HG02938 (cell line): ENCODE data around the gene PORCN.
A peak's percentile ranks its signal among the peaks of the same experiment; 100 is the strongest.
"Not testable (repeated sequence)": the region's sequence is repeated elsewhere in the genome, so short reads cannot be mapped to it uniquely, and the experiment has no call there.

Source experiments
- ATAC-seq: cut with Tn5 transposase; IDR thresholded peaks from one replicate; pipeline ENCODE4 v1.9.1; 2021; ENCODE audit warnings: mild to moderate bottlenecking, moderate library complexity; ENCODE audit not compliant: unreplicated experiment

PORCN gene

DNA sequence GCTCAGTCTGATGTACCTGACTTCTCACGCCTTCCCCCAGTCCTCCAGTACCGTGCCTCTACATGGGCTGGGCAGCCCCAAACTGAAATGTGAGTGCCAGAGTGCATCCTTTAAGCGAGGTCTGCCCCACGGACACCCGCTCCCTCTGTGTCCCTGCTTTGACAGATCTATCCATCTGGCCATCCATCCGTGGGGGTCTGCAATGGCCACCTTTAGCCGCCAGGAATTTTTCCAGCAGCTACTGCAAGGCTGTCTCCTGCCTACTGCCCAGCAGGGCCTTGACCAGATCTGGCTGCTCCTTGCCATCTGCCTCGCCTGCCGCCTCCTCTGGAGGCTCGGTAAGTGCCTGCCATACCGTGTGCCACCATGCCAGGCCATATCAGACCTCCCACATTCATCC lies 827 bp downstream of the PORCN start:
- ATAC-seq = no peak

DNA sequence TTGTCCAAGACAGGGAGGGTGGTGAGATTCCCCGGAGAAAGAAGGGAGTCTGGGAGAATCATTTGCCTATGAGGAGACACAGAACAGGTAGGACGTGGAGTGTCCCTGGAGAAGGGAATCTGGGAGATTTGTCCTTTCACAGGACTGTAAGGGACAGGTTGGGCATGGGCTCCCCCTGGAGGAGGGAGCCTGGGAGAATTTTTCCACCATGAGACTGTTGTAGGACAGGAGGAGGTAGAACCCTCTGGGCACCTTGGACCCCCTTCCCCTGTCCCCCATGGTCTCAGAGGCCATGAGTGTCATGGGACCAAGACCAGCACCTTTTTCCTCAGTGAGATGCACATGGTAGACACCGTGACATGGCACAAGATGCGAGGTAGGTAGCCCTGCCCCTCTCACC lies 2.8 kb downstream of the PORCN start:
- no peak for ATAC-seq

DNA sequence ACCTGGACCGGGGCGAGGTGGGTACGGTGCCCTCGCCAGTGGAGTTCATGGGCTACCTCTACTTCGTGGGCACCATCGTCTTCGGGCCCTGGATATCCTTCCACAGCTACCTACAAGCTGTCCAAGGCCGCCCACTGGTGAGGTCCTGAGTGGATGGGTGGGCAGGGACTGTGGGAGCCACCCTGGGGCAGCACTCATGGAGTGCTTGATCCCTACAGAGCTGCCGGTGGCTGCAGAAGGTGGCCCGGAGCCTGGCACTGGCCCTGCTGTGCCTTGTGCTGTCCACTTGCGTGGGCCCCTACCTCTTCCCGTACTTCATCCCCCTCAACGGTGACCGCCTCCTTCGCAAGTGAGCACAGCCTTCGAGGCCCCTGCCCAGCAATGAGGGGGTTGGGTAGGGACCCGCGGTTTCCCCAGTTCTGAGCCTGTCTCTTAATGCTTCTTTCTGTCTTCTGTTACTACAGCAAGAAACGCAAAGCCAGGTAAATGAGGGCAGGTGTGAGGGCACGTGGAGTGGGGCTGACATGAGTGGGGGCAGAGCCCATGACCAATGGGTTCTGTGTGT lies 3.7 kb downstream of the PORCN start:
- ATAC-seq = no peak

DNA sequence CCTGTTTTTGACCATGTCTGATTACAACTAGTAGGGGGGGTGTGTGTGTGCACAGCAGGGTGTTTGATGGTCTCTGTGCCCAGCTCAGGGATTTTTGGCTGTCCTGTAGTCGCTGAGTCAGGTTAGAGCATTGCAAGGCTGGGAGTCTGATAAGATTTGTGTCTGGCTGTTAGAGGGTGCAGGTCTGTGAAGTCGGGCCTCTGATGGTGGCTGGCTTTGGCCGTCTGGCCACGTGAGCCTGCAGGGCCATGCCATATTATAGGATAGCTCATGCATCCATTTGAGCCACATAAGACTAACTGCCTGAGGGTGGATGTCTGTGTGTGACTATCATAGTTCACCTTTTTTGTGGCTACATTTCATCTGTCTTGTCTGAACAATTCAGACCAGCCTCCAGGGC lies 4.9 kb downstream of the PORCN start:
- no peak for ATAC-seq

DNA sequence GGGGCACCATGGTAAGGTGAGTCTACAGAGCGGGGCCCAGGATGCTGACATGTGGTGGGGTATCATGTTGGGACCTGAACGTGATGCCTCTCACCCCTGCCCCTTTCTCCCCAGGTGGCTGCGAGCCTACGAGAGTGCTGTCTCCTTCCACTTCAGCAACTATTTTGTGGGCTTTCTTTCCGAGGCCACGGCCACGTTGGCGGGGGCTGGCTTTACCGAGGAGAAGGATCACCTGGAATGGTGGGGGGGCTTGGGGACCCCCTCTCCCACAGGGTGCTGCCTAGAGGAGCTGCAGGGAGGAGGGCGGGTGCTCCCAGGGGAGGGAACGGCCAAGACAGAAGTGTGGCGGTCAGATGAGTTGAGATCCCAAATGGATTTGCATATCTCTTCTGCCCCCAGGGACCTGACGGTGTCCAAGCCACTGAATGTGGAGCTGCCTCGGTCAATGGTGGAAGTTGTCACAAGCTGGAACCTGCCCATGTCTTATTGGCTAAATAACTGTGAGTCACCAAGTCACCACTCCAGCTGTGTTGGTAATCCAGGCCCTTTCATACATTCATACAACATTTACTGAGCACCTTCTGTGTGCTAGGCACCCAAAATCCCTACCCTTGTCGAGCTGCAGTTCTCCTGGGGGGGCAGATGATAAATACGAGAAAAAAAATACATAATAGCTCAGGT lies 5.5 kb downstream of the PORCN start:
- no peak for ATAC-seq

DNA sequence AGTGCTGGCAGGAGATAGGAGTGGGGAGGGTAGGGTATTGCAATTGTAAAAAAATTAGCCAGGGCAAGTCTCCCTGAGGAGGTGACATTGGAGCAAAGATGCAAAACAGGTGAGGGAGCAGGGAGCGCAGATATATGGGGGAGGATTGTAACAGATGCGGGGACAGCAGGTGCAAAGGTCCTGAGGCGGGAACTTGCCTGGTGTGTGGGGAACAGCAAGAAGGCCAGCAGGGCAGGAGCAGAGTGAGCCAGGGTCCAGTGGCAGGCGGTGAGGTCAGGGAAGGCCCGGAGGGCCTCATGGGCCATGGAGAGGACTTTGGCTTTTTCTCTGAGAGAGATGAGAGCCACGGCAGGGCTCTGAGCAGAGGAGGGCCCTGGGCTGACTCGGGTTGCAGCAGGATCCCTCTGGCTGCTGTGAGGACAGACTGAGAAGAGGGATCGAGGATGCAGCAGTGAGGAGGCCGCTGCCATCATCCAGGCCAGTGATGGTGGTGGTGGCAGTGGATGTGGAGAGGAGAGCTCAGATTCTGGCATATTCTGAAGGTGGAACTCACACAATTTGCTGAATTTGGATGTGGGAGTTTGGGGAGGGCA lies 6.2 kb downstream of the PORCN start:
- no peak for ATAC-seq

DNA sequence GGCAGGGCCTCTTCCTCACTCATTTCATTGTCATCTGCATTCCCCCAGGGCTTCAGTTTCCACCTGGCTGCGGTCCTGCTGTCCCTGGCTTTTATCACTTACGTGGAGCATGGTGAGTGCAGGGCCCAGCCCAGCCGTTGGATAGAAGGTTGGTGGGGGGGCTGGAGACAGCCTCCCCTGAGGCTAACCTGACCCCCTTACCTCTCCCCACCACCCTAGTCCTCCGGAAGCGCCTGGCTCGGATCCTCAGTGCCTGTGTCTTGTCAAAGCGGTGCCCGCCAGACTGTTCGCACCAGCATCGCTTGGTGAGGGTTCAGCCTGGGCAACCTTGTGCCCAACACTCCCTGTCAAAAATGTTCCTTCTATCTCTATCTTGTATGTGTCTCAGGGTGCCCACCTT lies 7.0 kb downstream of the PORCN start:
- ATAC-seq = no peak

DNA sequence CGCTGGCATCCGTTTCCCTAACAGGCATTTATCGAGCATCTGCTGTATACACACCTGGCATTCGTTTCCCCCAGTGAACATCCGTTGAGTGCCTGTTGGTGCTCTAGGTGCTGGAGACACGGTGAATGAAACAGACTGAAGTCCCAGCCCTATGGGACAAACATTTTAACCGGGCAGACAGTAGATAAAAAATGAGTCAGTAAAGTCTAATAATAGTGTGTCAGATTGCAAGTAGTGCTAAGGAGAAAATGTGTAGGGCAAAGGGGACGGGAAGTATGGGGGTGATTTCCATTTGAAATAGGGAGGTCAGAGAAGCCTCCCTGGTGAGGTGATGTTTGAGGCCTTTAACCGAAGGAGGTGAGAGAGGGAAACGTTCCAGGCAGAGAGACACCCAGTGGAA lies 7.5 kb downstream of the PORCN start:
- no peak for ATAC-seq

DNA sequence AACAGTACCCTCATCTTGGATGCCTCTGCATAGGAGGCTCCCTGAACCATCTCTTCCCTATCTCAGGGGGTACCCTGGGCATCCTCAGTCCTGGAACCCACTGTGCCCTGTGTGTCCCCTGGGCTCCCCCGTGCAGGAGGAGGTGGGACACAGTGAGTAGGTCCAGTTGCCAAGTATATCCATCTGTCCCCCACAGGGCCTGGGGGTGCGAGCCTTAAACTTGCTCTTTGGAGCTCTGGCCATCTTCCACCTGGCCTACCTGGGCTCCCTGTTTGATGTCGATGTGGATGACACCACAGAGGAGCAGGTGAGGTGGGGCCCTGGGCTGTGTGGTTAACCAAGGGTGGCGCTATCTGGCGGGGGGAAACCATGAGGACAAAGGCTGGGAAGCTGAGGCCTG lies 8.2 kb downstream of the PORCN start:
- no peak for ATAC-seq

DNA sequence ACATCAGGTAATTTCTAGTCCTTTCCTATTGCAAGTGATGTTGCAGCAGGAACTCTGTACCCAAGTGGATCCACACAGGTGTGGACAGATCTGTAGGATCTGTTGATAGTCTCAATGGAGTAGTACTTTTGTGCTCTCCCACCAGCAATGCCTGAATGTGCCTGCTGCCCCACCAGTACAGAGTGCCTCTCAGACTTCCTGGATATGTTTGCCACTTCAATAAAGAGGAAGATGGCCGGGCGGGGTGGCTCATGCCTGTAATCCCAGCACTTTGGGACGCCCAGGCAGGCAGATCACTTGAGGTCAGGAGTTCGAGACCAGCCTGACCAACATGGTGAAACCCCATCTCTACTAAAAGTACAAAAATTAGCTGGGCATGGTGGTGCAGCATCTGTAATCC lies 10.7 kb downstream of the PORCN start:
- not testable (repeated sequence) for ATAC-seq

DNA sequence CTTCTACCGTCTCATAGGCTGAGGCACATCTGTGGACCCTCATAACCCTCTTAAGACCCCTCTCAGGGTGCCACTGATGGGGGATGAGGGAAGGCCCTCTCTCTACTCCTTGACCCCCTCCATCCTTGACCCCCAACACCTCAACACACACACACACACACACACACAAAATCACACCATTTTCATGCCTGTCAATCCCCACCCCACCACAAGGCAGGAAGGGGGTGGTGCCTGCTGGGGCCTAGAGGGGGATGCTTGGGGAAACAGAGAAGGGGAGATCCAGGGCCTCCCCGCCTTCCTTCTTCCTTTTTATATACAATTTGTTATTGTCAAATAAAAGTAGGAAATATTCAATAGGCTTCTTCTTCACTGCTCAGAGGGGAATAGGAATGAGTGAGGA lies 11.7 kb downstream of the PORCN start:
- ATAC-seq = no peak

DNA sequence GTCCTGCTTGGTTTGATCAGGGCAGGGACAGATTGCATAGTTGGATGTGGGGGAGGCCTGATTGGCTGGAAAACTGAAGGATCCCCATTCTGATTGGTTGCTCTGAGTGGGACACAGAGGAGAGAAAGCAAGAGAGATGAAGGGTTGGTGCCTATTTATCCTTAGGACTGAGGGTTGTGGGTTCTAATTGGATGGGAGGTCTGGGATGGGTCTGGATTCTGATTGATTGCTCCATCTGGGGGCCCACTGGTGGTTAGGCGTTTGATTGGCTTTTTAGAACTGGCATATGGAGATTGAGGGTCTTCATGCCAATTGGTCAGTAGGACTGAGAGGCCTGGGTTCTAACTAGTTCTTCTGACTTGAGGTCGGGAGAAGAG lies 12.2 kb downstream of the PORCN start:
- no peak for ATAC-seq

DNA sequence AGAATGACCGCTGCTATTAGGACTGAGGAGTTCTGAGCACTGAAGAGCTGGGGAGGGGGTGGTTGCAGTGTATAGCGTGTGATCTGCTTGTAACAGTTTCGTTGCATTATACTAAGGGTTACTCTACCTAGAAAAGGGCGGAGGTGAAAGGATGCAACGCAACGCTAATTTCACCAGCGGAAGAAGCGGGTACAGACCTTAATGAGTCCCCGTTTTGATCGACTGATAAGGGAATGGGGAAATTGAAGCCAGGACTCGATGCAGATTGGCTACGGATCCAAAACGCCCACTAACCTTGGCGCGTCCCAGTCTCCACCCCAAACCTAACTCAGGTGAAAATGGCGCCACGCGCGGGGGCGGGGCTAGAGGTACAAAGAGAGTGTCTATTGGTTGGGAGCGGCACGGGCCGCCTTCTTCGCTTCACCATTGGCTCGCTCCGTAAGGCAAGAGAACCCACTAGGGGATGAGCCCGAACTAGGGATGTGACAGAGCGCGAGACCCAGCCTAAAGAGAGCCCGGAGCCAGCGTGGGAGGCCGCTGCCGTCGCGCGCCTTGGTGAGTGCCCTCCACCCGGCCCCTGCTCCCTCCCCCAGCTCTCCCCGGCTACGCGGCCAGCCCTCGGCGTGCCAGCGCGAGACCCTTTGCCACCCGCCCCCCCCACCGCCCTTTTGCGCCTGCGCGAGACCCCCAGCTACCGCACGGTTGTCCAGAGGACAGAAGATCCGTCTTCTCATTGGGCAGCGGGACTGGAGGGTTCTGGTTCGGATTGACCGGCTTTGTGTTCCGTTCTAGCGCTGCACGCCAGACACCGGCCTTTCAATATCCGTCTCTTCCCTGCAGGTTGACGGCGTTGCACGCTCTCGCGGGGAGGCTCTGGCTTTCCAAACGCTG lies 12.8 kb downstream of the PORCN start, which contains the start of gene EBP:
Gene EBP, plus strand, starts transcription at position 456 of the 891 bp plus-strand sequence. CDS start 1,964 bp downstream, outside the sequence.
- ATAC-seq = peak; percentile 97

DNA sequence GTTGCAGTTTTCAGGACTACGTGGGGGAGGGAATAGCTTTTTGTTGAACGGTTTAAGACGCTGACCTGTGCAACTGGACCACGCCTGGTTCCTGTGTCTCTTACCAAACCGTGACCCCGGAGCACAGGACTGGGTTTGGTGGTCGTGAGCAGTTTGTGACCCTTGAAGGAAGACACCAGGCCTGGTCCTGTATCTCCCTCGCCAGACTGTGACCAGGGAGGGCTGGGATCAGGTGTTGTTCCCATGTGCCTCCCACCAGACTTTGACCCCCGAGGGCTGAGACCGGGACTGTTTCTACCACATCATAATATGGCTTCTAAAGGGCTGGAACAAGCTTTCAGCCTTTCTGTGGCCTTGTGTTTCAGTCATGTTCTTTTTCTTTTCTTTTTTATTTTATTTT lies 13.5 kb downstream of the PORCN start:
- ATAC-seq = no peak

DNA sequence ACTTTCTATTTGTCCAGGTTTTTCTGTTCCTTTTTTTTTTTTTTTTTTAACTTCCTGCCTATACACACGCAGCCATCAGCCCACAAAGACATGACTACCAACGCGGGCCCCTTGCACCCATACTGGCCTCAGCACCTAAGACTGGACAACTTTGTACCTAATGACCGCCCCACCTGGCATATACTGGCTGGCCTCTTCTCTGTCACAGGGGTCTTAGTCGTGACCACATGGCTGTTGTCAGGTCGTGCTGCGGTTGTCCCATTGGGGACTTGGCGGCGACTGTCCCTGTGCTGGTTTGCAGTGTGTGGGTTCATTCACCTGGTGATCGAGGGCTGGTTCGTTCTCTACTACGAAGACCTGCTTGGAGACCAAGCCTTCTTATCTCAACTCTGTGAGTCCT lies 14.9 kb downstream of the PORCN start:
- ATAC-seq = no peak

DNA sequence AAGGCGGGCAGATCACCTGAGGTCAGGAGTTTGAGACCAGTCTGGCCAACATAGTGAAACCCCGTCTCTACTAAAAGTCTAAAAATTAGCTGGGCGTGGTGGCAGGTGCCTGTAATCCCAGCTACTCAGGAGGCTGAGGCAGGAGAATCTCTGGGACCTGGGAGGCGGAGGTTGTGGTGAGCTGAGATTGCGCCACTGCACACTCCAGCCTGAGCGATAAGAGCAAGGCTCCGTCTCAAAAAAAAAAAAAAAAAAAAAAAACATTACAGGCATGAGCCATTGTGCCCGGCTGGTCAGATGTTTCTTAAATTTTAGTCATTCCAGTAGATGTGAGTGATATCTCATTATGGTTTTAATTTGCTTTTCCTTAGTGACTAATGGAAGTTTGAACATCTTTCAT lies 17.1 kb downstream of the PORCN start:
- ATAC-seq = not testable (repeated sequence)

DNA sequence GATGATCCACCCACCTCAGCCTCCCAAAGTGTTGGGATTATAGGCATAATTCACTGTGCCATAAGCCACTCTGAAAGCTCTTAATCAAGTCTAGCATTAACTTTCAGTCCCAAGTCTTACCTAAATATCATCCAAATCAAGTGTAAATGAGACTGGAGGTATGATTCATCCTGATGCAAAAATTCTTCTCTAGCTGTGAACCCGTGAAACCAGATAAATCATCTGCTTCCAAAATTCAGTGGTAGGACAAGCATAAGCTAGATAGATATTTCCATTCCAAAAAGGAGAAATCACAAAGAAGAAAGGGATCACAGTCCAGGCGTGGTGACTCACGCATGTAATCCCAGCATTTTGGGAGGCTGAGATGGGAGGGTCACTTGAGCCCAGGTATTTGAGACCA lies 21.9 kb downstream of the PORCN start:
- ATAC-seq = no peak

DNA sequence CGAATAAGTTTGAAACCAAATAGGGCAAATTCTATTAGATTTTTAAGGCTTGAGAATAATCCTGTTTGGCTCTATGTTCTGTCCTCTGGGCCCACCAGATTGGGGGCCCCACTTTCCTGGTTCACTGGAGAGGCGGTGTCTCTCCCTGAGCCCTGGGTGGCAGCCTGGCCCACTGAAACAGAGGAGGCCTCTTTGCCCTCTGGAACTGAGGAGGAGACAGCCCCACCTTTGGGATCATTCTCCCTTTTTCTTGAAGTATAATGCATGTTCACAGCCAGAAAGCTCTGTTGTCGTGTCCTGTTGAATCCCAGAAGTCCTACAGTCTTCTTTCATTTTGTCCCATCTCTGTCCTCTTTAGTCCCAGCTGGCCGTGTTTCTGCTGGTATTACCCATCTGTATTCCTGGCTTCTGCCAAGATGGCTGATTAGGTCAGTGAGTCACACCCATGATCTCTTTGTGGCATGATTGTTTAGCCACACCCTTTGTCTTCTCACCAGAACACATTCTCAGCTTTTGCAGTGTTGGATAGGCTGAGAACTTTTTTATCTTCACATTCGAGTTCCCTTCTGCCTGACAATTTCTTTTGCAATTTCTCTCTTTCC lies 22.7 kb downstream of the PORCN start:
- ATAC-seq = no peak

DNA sequence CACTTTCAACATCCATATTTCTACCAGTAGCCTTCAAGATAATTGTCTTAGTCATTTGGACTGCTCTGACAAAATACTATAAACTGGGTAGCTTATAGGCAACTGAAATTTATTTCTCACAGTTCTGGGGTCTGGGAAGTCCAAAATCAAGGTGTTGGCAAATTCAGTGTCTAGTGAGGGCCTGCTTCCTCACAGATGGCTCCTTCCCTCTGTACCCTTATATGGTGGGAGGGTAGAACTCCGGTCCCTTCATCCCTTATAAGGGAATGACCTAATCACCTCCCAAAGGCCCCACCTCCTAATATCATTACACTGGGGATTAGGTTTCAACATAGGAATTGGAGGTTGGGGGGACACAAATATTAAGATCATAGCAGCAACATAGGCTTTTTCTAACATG lies 23.4 kb downstream of the PORCN start:
- no peak for ATAC-seq

DNA sequence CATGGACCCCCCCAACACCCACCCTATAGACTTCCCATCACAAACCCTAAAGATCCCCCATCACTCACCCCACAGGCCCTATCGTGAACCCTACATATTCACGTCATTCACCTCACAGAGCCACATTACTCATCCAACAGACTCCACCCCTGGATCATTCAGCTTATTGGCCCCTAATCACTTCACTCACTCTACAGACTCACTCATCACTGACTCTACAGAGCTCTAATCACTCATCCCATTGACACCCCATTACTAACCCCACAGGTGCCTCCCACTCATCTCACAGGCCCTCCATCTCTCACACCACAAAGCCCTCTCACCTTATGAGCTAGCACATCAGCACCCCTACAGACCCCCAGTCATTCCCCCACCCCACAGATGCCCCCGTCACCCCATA lies 24.4 kb downstream of the PORCN start:
- ATAC-seq = no peak

DNA sequence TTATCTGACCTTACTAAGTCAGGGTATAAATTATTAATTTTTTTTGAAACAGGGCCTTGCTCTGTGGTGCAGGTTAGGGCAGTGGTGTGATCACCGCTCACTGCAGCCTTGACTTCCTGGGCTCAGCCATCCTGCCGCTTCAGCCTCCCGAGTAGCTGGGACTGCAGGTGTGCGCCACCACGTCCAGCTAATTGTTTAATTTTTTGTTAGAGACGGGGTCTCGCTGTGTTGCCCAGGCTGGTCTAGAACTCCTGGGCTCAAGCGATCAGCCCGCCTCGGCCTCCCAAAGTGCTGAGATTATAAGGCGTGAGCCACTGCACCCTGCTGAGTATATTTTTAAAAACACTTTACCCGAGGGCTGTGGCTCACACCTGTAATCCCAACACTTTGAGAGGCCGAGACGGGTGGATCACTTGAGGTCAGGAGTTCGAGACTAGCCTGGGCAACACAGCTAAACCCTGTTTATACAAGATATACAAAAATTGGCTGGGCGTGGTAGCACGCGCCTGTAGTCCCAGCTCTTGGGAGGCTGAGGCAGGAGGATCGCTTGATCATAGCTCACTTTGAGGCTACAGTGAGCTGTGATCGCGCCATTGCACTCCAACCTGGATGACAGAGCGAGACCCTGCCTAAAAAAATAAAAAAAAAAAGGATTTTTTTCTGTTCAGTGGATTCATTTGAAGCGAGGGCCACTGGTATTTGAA lies 30.0 kb downstream of the PORCN start:
- no peak for ATAC-seq
